PC-9 (cell line): ENCODE measurements around the gene MUC5AC. TPM values are rescaled to one million over a fixed set of nuclear protein-coding genes. Genes with fewer than 3 reads are reported as not detected.

ENCODE experiments used
- BruUV-seq: library from RNA; stranded (reverse); fragments of 400-500 nt; replicated peaks from 2 replicates; lab custom pipeline; 2021; lab: Mats Ljungman, UMichigan
- CTCF ChIA-PET: fragments of 300-600 bp; sonication (Branson Sonifier 250); formaldehyde crosslinking; loops from one replicate; lab custom pipeline; 2022; ENCODE audit warnings: antibody characterized with exemption; lab: Charles Lee
- POLR2A ChIA-PET: fragments of 300-600 bp; sonication (Branson Sonifier 250); formaldehyde crosslinking; loops from one replicate; lab custom pipeline; 2022; ENCODE audit warnings: antibody characterized with exemption; ENCODE audit not compliant: unreplicated experiment; lab: Charles Lee
- DNase-seq, 2 experiments: peaks; one replicate each; pipeline versions ENCODE4 v3.0.0 to v3.0.0-alpha.2; 2015 to 2022; ENCODE audit warnings: mixed read lengths in 1 of 2
- H2AFZ ChIP-seq: fragments of 200-600 bp; sonication (generic); 2 replicates; pipeline ENCODE4 v1.8.1; 2017; ENCODE audit warnings: antibody characterized with exemption
- H3F3A ChIP-seq: fragments of 200-600 bp; sonication (generic); 2 replicates; pipeline ENCODE4 v1.8.1; 2017; ENCODE audit warnings: antibody characterized with exemption, mild to moderate bottlenecking, low read depth; ENCODE audit not compliant: insufficient read depth
- H3K27ac ChIP-seq: fragments of 200-600 bp; sonication (generic); 2 replicates; pipeline ENCODE4 v1.6.1; 2016; ENCODE audit warnings: mixed run types
- H3K27me3 ChIP-seq: fragments of 200-600 bp; sonication (generic); 2 replicates; pipeline ENCODE4 v1.6.1; 2016; ENCODE audit warnings: low read depth, mixed run types; ENCODE audit not compliant: insufficient read depth
- H3K36me3 ChIP-seq: fragments of 200-600 bp; sonication (generic); 2 replicates; pipeline ENCODE4 v1.6.1; 2016; ENCODE audit warnings: low read depth, mixed run types
- H3K4me1 ChIP-seq: fragments of 200-600 bp; sonication (generic); replicated peaks from 2 replicates; pipeline ENCODE4 v1.6.1; 2016; ENCODE audit warnings: mixed run types; ENCODE audit not compliant: insufficient read depth
- H3K4me2 ChIP-seq: fragments of 200-600 bp; sonication (generic); 2 replicates; pipeline ENCODE4 v1.6.1; 2017; ENCODE audit warnings: mixed run types
- H3K4me3 ChIP-seq: fragments of 200-600 bp; sonication (generic); 2 replicates; pipeline ENCODE4 v1.6.1; 2016; ENCODE audit warnings: mixed run types
- H3K79me2 ChIP-seq: fragments of 200-600 bp; sonication (generic); 2 replicates; pipeline ENCODE4 v1.6.1; 2017; ENCODE audit warnings: low read depth, mixed run types
- H3K9me2 ChIP-seq: fragments of 200-600 bp; sonication (generic); 2 replicates; pipeline ENCODE4 v1.8.1; 2017; ENCODE audit warnings: mild to moderate bottlenecking; ENCODE audit not compliant: insufficient read depth
- H3K9me3 ChIP-seq: fragments of 200-600 bp; sonication (generic); 2 replicates; pipeline ENCODE4 v1.8.1; 2016; ENCODE audit warnings: low read depth; ENCODE audit not compliant: insufficient read depth
- H4K20me1 ChIP-seq: fragments of 200-600 bp; sonication (generic); 2 replicates; pipeline ENCODE4 v1.8.1; 2017; ENCODE audit not compliant: insufficient read depth
- CTCF ChIP-seq: fragments of 200-600 bp; sonication (generic); conservative IDR thresholded peaks from 2 replicates; pipeline ENCODE4 v1.6.1; 2017; ENCODE audit warnings: mixed run types, antibody characterized with exemption, mild to moderate bottlenecking, moderate library complexity
- EZH2 ChIP-seq: fragments of 200-600 bp; sonication (generic); IDR thresholded peaks from 2 replicates; pipeline ENCODE4 v1.8.0; 2017; ENCODE audit warnings: antibody characterized with exemption, low read depth
- intact Hi-C: fragments of 100-400 bp; cut with micrococcal nuclease; formaldehyde crosslinking; loops from one replicate; pipeline ENCODE4 v1.10.0; 2022; ENCODE audit not compliant: unreplicated experiment
- total RNA-seq: library from RNA; stranded (reverse); gene quantifications from 2 replicates; pipeline ENCODE4 v1.2.3, GENCODE V29; 2021

MUC5AC gene
- total RNA-seq, 1 experiment from 2014 or later = 0.09 TPM

DNA sequence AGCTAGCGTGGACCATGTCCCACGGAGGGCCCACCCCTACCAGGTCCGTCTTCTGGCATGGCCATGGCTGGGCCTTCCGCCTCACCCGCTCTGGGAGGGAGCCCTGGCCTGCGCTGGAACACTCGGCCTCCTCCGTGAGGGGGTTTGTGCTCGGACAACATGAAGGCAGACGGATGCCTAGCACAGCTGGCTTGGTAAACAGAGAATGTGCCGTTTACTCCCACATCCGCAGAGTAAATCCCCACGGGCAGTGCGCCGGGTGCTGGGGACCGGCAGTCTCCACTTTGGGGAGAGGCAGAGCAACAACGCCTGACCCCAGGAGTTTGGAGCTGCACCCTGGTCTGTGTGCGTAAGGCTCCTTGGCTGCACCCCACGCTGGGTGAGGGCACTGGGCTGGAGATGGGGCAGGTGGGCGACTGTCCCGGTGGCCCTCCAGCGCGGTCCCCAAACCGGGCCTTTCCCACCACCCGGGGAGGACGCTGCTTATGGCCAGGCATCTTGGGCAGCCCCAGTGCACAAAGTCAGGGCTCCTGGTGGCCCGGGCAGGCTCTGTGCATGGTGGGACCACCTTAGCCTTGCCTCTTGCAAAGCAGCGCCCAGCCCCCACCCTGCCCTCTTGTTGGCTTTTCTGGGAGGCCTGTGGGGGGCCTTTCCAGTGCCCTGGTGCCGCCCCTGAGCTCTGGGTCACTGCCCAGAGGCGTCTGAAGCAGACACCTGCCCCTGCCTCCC is 30.7 kb upstream of the MUC5AC start:
- POLR2A ChIA-PET = no interaction called here
- Histone ChIP-seq H3K79me2 (no peaks in the 10 kb centered on the region), H3K9me3 (no peaks in the 10 kb centered on the region), H2AFZ (no peak overlapping the region), H3F3A (no peaks in the 10 kb centered on the region), H4K20me1 (no peaks in the 10 kb centered on the region), H3K4me3 (no peak overlapping the region), H3K27ac (no peak overlapping the region), H3K4me2 (no peak overlapping the region), H3K9me2 (no peaks in the 10 kb centered on the region), H3K4me1 (no peaks in the 10 kb centered on the region), H3K36me3 (no peaks in the 10 kb centered on the region), H3K27me3 (no peaks in the 10 kb centered on the region)
- BruUV-seq = no TSS peak
- TF ChIP-seq EZH2 (no peak), CTCF (no peak)
- DNase-seq = no peak
- intact Hi-C loops = no loop called here
- CTCF ChIA-PET = no interaction called here

GRCh38 chr11:1127664-1128162 is 30.0 kb upstream of the MUC5AC start:
- Histone ChIP-seq H3K27ac (no peak overlapping the region), H3F3A (no peaks in the 10 kb centered on the region), H3K4me1 (no peaks in the 10 kb centered on the region), H3K4me3 (no peak overlapping the region), H4K20me1 (no peaks in the 10 kb centered on the region), H2AFZ (no peak overlapping the region), H3K36me3 (no peaks in the 10 kb centered on the region), H3K9me2 (no peaks in the 10 kb centered on the region), H3K27me3 (no peaks in the 10 kb centered on the region), H3K9me3 (no peaks in the 10 kb centered on the region), H3K79me2 (no peaks in the 10 kb centered on the region), H3K4me2 (no peak overlapping the region)
- no peak for TF ChIP-seq EZH2
- TF ChIP-seq CTCF = no peak
- no peak for DNase-seq
- BruUV-seq = no TSS peak
- POLR2A ChIA-PET = no interaction called here
- intact Hi-C loops = no loop called here
- CTCF ChIA-PET = no interaction called here

- Histone ChIP-seq H3K27ac (no peak overlapping the region), H3K79me2 (no peaks in the 10 kb centered on the region), H3F3A (no peaks in the 10 kb centered on the region), H3K9me2 (no peaks in the 10 kb centered on the region), H3K27me3 (no peaks in the 10 kb centered on the region), H2AFZ (no peak overlapping the region), H3K4me1 (no peaks in the 10 kb centered on the region), H3K4me2 (no peak overlapping the region), H3K4me3 (no peak overlapping the region), H3K9me3 (no peaks in the 10 kb centered on the region), H3K36me3 (no peaks in the 10 kb centered on the region), H4K20me1 (no peaks in the 10 kb centered on the region)
- intact Hi-C loops = no loop called here
- ChIA-PET CTCF (no interaction called here), POLR2A (no interaction called here)
- BruUV-seq = no TSS peak
- no peak for DNase-seq
- no peak for TF ChIP-seq EZH2
- TF ChIP-seq CTCF = no peak
Observed at GRCh38 chr11:1128311-1129142, 29.2 kb upstream of the MUC5AC start.
